Measurements from ENCODE around the gene DPP10. TPM values are rescaled to one million over a fixed set of nuclear protein-coding genes. Genes with fewer than 3 reads are reported as not detected.

The DPP10 gene
- total RNA-seq, 2 experiments from 2014 or later = not detected

DNA sequence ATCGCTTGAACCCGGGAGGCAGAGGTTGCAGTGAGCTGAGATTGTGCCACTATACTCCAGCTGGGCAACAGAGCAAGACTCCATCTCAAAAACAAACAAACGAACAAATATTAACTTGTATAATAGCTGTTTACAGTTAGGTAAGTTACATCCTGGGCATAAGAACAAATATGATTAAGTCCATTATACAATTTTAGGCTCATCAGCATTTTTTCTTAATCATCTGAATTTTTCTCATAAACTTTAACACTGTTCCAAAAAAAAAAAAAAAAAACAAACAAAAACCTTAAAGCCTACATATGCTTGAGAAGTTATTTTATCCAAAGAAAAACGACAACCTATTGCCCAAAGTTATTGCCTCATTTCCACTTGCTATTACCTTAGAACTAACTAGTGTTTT, 1042.5 kb downstream of the DPP10 start:
- ChIA-PET POLR2A (no interaction called here), CTCF (no interaction called here)

GRCh38 chr2:115491186-115491793, 1048.8 kb downstream of the DPP10 start:
- CTCF ChIA-PET = no interaction called here
- POLR2A ChIA-PET = no interaction called here

GRCh38 chr2:115505331-115505730, 1062.9 kb downstream of the DPP10 start:
- ChIA-PET CTCF (no interaction called here), POLR2A (no interaction called here)

- ChIA-PET POLR2A (no interaction called here), CTCF (no interaction called here)
These were observed 1078.3 kb downstream of the DPP10 start for GRCh38 chr2:115520727-115521126.

GRCh38 chr2:115524452-115524851, 1082.0 kb downstream of the DPP10 start:
- CTCF ChIA-PET = no interaction called here
- POLR2A ChIA-PET = no interaction called here

DNA sequence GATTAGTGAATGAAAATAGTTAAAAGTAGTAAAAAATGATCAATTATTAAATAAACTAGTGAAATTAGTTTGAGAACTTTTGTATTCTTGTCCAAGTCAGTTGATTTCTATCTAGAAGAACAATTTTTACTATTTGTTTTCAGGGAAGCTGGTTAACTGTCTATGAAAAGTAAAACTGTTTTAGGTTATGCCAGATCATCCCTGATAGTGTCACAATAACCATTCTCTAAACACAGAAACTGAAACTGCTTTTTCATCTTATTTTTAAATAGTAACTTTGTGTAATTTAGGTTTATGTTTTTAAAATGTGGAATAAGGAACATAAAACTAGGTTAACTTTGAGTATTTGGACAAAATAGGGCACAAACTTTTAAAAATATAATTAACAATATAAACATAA, 1087.2 kb downstream of the DPP10 start:
- CTCF ChIA-PET = no interaction called here
- POLR2A ChIA-PET = no interaction called here

GRCh38 chr2:115533081-115533480, 1090.6 kb downstream of the DPP10 start:
- ChIA-PET CTCF (no interaction called here), POLR2A (no interaction called here)

DNA sequence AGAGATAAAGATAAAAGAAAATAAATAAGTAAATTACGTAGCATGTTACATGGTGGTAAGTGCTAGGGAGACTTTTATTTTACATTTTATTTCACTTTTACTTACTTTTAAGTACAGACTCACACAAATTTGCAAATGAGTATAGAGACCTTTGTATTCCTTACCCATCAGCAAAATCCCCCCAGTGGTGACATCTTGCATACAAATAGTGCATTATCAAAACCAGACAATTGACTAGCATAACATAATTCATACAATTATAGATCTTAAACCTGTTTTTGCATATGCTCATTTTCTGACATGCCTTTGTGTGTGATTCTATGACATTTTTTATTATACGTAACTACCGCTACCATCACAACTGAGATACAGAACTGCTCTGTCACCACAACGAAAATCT, 1099.4 kb downstream of the DPP10 start:
- ChIA-PET CTCF (no interaction called here), POLR2A (no interaction called here)

DNA sequence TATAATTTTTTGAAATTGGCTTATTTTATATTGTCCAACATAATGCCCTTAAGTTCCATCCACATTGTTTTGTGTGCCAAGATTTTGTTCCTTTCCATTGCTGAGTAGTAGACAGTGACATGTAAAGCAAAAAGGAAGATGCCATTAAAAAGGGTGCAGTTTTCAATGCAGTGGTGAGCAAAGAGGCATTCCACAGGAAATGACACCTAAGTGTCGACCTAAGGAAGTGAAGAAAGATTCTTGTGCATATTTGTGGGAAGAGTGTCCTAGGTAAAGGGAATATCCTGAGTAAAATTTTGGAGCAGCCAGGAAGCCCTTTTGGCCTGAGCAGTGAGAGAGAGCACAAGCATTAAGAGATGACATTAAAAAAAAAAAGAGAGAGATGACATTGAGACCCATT, 1099.9 kb downstream of the DPP10 start:
- ChIA-PET POLR2A (no interaction called here), CTCF (no interaction called here)

DNA sequence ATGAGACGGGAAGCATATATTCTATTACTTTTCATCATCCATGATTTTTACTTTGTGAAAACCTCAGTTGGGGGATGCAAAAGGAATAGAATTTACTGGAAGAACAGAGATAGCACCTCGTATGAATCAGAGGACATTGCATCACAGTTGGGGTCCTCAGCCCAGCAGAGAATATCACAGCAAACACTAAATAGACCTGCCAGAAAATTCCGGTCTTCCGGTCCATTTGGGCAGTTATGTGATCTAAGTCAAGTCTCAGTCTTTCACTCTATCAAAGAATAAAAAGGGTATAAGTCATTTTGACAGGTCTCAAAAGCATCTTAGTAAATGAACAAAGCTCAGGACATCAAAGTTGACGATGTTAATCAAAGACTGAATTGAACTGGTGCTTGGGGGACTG, 1100.6 kb downstream of the DPP10 start:
- ChIA-PET POLR2A (no interaction called here), CTCF (no interaction called here)

- ChIA-PET POLR2A (no interaction called here), CTCF (no interaction called here)
These were observed 1101.0 kb downstream of the DPP10 start for GRCh38 chr2:115543461-115543860.

- ChIA-PET POLR2A (no interaction called here), CTCF (no interaction called here)
These were observed 1107.2 kb downstream of the DPP10 start for GRCh38 chr2:115549611-115550130.

GRCh38 chr2:115552726-115553125, 1110.3 kb downstream of the DPP10 start:
- CTCF ChIA-PET = no interaction called here

DNA sequence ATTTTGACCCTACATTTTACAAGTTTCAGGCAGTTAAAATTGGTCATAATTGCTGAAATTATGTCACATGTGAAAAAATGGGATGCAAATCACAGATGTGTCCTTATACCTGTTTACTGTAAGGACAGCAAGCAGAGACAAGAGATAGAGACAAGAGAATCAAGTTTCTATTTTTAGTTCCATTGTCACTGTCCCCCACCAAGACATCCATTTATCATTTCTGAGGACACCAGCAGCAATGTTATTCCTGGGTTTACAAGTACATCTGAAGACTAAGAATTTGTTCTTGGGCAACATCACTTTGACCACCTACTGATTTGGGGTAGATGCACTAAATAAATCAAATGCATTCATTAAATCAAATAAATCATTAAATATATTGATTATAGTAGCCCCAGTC, 1111.7 kb downstream of the DPP10 start:
- POLR2A ChIA-PET = no interaction called here
- CTCF ChIA-PET = no interaction called here

More at GRCh38 chr2:115552726-115553125, 1110.3 kb downstream of the DPP10 start:
- POLR2A ChIA-PET = no interaction called here

DNA sequence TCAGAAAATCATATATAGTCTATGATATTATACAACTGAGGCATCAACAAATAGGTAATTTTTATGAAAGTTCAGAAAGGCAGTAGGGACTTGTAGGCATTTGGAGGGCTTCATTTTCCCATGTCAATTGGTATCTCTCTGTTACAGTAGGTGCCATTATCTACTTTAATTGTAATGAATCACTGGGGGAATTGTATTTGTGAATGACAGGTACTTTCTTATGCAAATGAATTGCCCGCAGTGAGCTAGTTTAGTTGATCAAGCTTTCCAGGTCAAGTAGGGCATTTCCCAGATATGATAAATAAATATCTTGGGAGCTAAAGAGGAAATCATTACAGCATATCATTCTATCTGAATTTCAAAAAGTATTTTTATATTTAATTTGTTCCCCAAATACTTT, 1116.3 kb downstream of the DPP10 start:
- ChIA-PET CTCF (no interaction called here), POLR2A (no interaction called here)

DNA sequence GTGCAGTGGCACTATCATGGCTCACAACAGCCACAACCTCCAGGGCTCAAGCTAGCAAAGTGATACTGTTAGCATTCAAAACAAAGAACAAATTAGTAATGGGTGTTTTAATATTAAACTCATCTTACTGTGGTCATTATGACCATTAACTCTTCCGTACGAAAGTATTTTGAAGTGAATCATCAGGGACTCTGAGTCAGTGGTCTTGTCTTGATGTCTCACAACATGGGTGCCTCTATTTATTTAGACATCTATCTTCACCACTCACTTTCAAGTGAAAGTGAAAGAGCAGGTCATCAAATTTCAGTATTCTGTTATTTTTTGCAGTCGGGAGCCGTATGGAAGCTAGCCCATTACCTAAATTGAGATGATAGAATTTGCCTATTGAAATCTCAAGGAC, 1118.2 kb downstream of the DPP10 start:
- CTCF ChIA-PET = no interaction called here
- POLR2A ChIA-PET = no interaction called here

DNA sequence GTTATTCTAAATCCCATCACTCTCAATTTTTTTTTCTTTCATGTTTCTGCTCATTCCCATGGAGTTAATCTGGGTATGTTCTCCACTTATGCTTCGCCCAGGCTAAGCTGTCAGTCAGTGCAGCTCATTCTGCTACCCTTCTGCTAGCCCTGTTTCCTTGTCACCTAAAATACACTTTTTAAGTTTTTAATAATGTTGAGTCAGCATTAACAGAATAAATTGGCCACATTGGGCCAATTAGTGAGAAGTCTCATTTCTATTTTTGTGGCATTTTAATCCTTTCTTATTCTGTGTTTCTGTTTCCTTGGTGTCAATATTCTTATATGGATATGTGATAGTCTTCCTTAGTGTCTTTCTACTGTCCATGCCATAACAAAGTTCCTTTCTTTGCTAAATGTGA, 1126.2 kb downstream of the DPP10 start:
- CTCF ChIA-PET = no interaction called here
- POLR2A ChIA-PET = no interaction called here

- POLR2A ChIA-PET = no interaction called here
These were observed 1127.1 kb downstream of the DPP10 start for GRCh38 chr2:115569547-115569946.

DNA sequence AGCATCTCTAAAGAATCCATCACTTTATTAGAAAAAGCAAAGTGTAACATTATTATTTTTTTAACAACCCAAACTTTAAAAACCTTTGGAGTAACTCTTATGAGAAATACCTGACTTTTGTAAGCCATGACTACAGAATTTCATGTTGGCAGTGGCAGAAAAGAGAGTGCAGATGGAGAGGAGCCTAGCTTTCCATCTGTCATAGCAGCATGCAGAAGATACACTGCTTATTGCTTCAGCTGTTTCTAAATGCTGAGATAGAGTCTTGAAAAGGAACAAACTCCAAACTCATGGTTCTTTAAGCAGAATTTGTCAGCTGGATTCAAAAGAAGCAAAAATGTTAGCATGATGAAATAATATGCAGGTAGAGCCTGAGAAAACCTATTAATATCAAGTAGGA, 1130.3 kb downstream of the DPP10 start:
- ChIA-PET CTCF (no interaction called here), POLR2A (no interaction called here)

More at GRCh38 chr2:115569547-115569946, 1127.1 kb downstream of the DPP10 start:
- CTCF ChIA-PET = no interaction called here

- ChIA-PET CTCF (no interaction called here), POLR2A (no interaction called here)
These were observed 1131.3 kb downstream of the DPP10 start for GRCh38 chr2:115573756-115574155.

DNA sequence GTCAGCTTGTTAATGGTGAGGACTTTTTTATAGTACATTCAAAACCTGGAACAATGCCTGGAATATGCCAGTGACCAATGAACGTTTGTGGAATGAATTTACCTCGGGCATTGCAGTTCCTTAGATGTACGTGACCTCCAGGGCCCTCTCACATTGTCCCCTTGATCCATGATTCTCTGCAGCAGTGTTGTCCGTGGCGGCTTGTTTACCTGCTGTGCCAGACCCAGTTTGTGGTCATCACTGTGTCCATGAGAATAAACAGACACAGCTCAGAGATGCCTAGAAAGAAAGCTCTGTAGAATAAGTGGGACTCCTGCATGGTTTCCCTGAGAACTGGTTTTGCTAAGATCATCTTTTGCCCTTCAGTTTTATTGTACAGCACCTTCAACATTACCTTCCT, 1132.2 kb downstream of the DPP10 start:
- POLR2A ChIA-PET = no interaction called here
- CTCF ChIA-PET = no interaction called here

DNA sequence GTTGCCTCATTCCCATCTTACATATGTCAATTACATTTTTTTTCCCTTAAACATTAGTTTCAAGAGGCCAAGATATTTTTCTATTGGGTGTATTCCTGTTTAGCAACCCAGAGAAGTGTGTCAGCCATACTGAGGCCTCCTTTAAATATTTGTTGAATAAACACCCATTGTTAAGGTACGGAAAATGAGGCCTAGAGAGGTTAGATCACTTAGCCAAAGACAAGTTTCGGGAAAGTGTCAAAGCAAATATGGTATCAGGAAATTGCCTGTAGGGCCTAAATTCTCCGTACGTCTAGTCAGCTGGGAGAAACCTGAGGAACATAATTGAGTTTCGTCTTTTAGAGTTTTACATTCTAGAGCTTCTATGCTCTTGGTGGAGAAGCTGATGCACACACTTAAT, 1138.3 kb downstream of the DPP10 start:
- ChIA-PET CTCF (no interaction called here), POLR2A (no interaction called here)

GRCh38 chr2:115584507-115584906, 1142.1 kb downstream of the DPP10 start:
- CTCF ChIA-PET = no interaction called here
- POLR2A ChIA-PET = no interaction called here
